RWPE1 (cell line): Measurements from ENCODE around the gene ACTN2.

ENCODE experiments used
- CTCF ChIA-PET: fragments of 350-600 bp; sonication (Branson Sonifier 250); formaldehyde crosslinking; extraction: SDS; loops from one replicate; lab custom pipeline; 2021; lab: Yijun Ruan, JAX
- POLR2A ChIA-PET: fragments of 400-600 bp; formaldehyde crosslinking; extraction: SDS; loops from one replicate; lab custom pipeline; 2020; ENCODE audit warnings: antibody characterized with exemption; ENCODE audit not compliant: low non-redundant PET; lab: Yijun Ruan, JAX
- DNase-seq: peaks from one replicate; pipeline ENCODE4 v3.0.0; 2012; ENCODE audit warnings: low spot score
- H3K27ac ChIP-seq: fragments of 450-650 bp; 2 replicates; pipeline ENCODE4 v1.5.1; 2017
- TF ChIP-seq, protein P1 (sequence below): fragments of 450-650 bp; conservative IDR thresholded peaks from 2 replicates; pipeline ENCODE4 v1.5.1; 2017; ENCODE audit warnings: low read depth, mild to moderate bottlenecking

ACTN2 gene

DNA sequence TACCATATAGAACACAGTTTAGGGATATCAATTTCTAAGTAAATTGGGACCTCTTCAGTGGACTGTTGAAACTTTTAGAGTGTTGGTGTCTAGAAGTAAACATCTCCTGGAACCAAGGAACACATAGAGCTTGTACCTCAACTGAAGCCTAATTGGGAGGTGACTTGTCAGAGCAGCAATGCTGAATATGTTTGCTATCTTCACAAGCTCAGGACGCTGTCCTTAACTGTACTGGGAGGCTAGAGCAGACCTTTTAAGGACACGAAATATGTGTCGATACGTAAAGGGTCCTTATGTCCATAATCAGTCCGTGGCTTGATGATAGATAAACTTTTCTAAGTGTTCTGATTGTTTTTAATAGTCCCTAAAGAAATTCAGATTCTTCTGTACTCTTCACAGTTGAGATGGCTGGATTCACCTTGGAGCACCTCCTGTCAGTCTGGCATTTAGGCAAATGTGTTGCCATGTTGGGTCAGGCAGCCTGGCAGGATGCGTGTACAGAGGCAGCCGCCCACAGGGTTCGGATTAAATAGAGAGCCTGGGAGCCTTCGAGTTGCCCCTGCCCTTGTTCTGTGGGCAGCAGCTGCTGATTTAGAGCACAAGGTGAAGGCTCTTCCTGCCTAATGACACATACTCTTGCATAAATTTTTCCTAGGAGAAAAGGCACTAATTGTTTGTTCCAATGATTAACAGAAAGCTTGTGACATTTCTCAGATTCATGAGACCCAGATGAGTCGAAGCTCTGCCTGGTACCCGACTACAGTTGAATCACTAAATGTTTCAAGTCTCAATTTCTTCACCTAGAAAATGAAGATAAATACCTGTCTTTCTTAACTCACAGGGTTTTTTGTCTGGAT, 3.6 kb downstream of the ACTN2 start:
- no peak overlapping the region for H3K27ac ChIP-seq
- POLR2A ChIA-PET = no interaction called here
- CTCF ChIA-PET = interaction anchor here (0.6 kb wide), 1 partner anchor 145 kb away, joined by 3 read pairs; no protein-coding TSS in a partner anchor
- TF ChIP-seq, protein P1, sequence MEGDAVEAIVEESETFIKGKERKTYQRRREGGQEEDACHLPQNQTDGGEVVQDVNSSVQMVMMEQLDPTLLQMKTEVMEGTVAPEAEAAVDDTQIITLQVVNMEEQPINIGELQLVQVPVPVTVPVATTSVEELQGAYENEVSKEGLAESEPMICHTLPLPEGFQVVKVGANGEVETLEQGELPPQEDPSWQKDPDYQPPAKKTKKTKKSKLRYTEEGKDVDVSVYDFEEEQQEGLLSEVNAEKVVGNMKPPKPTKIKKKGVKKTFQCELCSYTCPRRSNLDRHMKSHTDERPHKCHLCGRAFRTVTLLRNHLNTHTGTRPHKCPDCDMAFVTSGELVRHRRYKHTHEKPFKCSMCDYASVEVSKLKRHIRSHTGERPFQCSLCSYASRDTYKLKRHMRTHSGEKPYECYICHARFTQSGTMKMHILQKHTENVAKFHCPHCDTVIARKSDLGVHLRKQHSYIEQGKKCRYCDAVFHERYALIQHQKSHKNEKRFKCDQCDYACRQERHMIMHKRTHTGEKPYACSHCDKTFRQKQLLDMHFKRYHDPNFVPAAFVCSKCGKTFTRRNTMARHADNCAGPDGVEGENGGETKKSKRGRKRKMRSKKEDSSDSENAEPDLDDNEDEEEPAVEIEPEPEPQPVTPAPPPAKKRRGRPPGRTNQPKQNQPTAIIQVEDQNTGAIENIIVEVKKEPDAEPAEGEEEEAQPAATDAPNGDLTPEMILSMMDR = no peak
- DNase-seq = no peak

DNA sequence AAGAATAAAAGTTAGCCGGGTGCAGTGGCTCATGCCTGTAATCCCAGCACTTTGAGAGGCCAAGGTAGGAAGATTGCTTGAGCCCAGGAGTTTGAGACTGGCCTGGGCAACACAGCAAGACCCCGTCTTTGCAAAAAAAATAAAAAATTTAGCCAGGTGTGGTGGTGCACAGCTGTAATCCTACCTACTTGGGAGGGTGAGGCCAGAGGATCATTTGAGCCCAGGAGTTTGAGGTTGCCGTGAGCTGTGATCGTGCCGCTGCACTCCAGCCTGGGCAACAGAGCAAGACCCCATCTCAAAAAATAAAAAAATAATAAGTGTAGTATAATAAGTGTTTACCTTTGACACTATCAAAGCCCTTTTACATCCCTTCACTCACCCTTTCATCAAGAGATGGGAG, 5.0 kb downstream of the ACTN2 start:
- POLR2A ChIA-PET = no interaction called here
- CTCF ChIA-PET = no interaction called here
- TF ChIP-seq, protein P1 = no peak

GRCh38 chr1:236692128-236692527, 5.8 kb downstream of the ACTN2 start:
- ChIA-PET POLR2A (no interaction called here), CTCF (no interaction called here)
- DNase-seq = no peak
- TF ChIP-seq, protein P1 = no peak
- no peak overlapping the region for H3K27ac ChIP-seq

More for the DNA sequence above, 5.0 kb downstream of the ACTN2 start:
- no peak for DNase-seq
- H3K27ac ChIP-seq = no peak overlapping the region

DNA sequence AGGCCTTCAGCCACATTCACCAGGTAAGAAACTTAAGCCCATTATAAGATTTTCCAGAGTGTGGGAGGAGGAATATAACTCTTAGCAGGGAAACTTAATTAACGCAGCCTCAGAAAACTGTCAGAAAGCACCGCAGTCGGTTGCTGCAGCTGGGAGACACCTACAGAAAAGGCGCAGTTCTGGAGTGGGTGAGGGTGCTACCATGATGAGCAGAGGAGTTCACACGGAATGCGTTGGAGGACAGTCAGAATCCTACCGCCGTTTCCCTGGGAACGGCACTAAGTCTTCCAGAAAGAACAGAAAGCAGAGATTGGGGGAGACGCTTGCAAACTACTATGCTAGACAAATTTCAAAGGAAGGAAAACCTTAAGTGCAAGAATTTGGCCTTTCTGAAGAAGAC, 6.4 kb downstream of the ACTN2 start:
- TF ChIP-seq, protein P1 = no peak
- no peak overlapping the region for H3K27ac ChIP-seq
- POLR2A ChIA-PET = no interaction called here
- CTCF ChIA-PET = no interaction called here
- DNase-seq = no peak

- ChIA-PET POLR2A (no interaction called here), CTCF (no interaction called here)
- DNase-seq = no peak
- TF ChIP-seq, protein P1 = no peak
- H3K27ac ChIP-seq = no peak overlapping the region
These were observed 13.1 kb downstream of the ACTN2 start for GRCh38 chr1:236699366-236699765.

DNA sequence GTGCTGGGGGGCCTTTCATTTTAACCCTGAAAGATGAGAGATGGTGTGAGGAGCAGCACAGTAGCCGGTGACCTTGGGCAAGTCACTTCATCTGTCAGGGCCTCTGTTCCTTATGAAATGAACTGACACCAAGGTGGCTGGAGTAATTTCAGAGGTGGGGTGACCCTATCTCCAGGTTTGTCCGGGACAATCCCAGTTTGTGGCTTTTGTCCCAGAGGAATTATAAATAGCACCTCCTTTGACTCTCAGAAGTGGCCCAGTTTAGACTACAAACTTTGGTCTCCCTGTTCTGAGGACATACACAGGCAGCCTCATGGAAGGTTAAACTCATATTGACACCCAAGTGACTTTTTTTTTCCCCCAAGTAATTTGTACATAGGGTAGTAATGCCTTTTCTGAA, 14.6 kb downstream of the ACTN2 start:
- TF ChIP-seq, protein P1 = no peak
- CTCF ChIA-PET = no interaction called here
- POLR2A ChIA-PET = no interaction called here
- H3K27ac ChIP-seq = no peak overlapping the region
- DNase-seq = no peak
